ENCODE data around the gene CSF2RB.

The CSF2RB gene

DNA sequence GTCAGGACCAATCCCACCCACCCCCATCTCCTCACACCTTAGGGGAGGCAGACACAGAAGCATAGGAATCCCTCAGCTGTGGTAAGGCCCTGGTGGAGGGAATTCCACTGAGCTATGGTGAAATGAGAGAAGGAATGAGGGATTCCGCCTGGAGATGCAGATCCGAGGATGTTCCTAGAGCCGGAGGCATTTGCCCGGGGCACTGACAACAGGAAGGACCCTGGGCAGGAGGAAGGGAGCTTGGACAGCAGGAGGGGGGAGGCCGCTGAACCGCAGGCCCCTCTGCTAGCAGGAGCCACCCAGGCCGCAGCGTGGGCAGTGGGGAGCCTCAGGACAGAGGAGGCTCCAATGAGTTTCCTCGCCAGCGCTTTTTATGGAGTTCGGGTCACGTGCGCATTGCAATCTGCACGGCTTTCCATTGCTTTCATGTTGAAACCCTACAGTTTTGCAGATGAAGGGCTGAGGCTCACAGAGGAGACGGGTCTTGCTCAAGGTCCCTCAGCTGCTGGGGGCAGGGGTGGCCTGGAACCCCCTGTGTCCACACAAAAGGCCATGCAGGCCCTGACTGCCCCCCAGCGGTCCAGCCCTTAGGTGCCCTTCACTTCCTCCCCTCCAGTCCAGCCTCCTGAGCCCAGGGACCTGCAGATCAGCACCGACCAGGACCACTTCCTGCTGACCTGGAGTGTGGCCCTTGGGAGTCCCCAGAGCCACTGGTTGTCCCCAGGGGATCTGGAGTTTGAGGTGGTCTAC lies 15.5 kb downstream of the CSF2RB start:
- Histone ChIP-seq H3K4me1 (ENCODE audit: insufficient read depth, low read length) (no peaks in the 10 kb centered on the region), H4K20me1 (ENCODE audit: insufficient read depth, low read length) (0 out of 2 replicates have a peak, but pooled peaks cover 2% of the 10 kb centered on the region), H3K4me3 (ENCODE audit: low read depth in 1 of 2, low read length in 2 of 2) (no peak overlapping the region), H3K9ac (ENCODE audit: low read depth, low read length) (no peak overlapping the region), H3K27ac (ENCODE audit: low read length) (no peak overlapping the region), H2AFZ (ENCODE audit: low read depth, low read length) (no peak overlapping the region), H3K4me2 (ENCODE audit: insufficient read depth, low read length) (no peak overlapping the region), H3K27me3 (ENCODE audit: insufficient read depth, low read length, poor library complexity) (no peaks in the 10 kb centered on the region), H3K9me3 (ENCODE audit: insufficient read depth, low read length, severe bottlenecking) (no peaks in the 10 kb centered on the region), H3K79me2 (ENCODE audit: insufficient read depth, low read length) (no peaks in the 10 kb centered on the region), H3K36me3 (ENCODE audit: insufficient read depth, low read length) (no peaks in the 10 kb centered on the region)
- no peak for TF ChIP-seq EZH2 (IDR thresholded peaks at IDR 0.05; ENCODE audit: borderline replicate concordance, low read depth, low read length, severe bottlenecking)
- TF ChIP-seq CTCF (IDR thresholded peaks at IDR 0.05; ENCODE audit: borderline replicate concordance, extremely low read depth, low read length, poor library complexity, severe bottlenecking) = no peak
- DNase-seq = no peak
- ATAC-seq (ENCODE audit: insufficient read depth, low read depth) = no peak

- TF ChIP-seq CTCF (IDR thresholded peaks at IDR 0.05; ENCODE audit: borderline replicate concordance, extremely low read depth, low read length, poor library complexity, severe bottlenecking) (no peak), EZH2 (IDR thresholded peaks at IDR 0.05; ENCODE audit: borderline replicate concordance, low read depth, low read length, severe bottlenecking) (no peak)
- Histone ChIP-seq H3K4me2 (ENCODE audit: insufficient read depth, low read length) (no peak overlapping the region), H3K36me3 (ENCODE audit: insufficient read depth, low read length) (no peaks in the 10 kb centered on the region), H3K9ac (ENCODE audit: low read depth, low read length) (no peak overlapping the region), H3K4me1 (ENCODE audit: insufficient read depth, low read length) (no peaks in the 10 kb centered on the region), H3K27ac (ENCODE audit: low read length) (no peak overlapping the region), H2AFZ (ENCODE audit: low read depth, low read length) (no peak overlapping the region), H3K79me2 (ENCODE audit: insufficient read depth, low read length) (no peaks in the 10 kb centered on the region), H3K27me3 (ENCODE audit: insufficient read depth, low read length, poor library complexity) (no peaks in the 10 kb centered on the region), H3K4me3 (ENCODE audit: low read depth in 1 of 2, low read length in 2 of 2) (no peak overlapping the region), H3K9me3 (ENCODE audit: insufficient read depth, low read length, severe bottlenecking) (no peaks in the 10 kb centered on the region), H4K20me1 (ENCODE audit: insufficient read depth, low read length) (0 out of 2 replicates have a peak, but pooled peaks cover 2% of the 10 kb centered on the region)
- ATAC-seq (ENCODE audit: insufficient read depth, low read depth) (no peak), DNase-seq (no peak)
These were observed 16.2 kb downstream of the CSF2RB start for GRCh38 chr22:36929621-36930020.

DNA sequence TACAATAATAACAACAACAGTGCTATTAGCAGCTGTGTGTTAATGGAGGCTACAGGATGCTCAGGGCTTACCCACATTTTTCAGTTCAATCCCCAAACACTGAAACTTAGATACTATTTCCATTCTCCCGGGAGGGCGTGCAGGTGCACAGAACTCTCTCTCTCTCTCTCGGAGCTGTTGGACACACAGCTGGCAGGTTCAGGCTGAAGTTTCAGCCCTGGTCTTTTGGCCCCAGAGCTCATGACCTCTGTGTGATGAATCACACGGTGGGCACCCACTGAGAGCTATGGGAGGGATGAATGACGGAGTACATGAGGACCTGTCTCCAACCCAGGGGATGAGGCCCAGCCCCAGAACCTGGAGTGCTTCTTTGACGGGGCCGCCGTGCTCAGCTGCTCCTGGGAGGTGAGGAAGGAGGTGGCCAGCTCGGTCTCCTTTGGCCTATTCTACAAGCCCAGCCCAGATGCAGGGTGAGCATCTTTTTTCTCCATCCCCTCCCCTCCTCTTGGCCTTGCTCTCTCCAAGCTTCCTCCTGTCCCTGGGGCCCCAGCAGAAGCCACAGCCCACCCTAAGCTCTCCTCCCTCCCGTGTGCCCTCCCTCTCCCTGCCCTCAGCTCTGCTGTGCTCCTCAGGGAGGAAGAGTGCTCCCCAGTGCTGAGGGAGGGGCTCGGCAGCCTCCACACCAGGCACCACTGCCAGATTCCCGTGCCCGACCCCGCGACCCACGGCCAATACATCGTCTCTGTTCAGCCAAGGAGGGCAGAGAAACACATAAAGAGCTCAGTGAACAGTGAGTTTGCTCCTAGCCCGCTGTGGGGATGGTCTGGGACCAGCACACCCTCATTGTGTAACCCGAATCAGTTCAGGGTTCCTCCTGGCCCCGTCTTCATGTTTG lies 16.9 kb downstream of the CSF2RB start:
- no peak overlapping the region for H2AFZ ChIP-seq (ENCODE audit: low read depth, low read length)
- H3K4me1 ChIP-seq (ENCODE audit: insufficient read depth, low read length) = no peaks in the 10 kb centered on the region
- no peak for DNase-seq
- H3K4me2 ChIP-seq (ENCODE audit: insufficient read depth, low read length) = no peak overlapping the region
- no peak for ATAC-seq (ENCODE audit: insufficient read depth, low read depth)
- H3K9ac ChIP-seq (ENCODE audit: low read depth, low read length) = no peak overlapping the region
- no peaks in the 10 kb centered on the region for H3K36me3 ChIP-seq (ENCODE audit: insufficient read depth, low read length)
- H4K20me1 ChIP-seq (ENCODE audit: insufficient read depth, low read length) = 0 out of 2 replicates have a peak, but pooled peaks cover 2% of the 10 kb centered on the region
- TF ChIP-seq EZH2 (IDR thresholded peaks at IDR 0.05; ENCODE audit: borderline replicate concordance, low read depth, low read length, severe bottlenecking) = no peak
- TF ChIP-seq CTCF (IDR thresholded peaks at IDR 0.05; ENCODE audit: borderline replicate concordance, extremely low read depth, low read length, poor library complexity, severe bottlenecking) = no peak
- H3K9me3 ChIP-seq (ENCODE audit: insufficient read depth, low read length, severe bottlenecking) = no peaks in the 10 kb centered on the region
- H3K27me3 ChIP-seq (ENCODE audit: insufficient read depth, low read length, poor library complexity) = no peaks in the 10 kb centered on the region
- no peak overlapping the region for H3K4me3 ChIP-seq (ENCODE audit: low read depth in 1 of 2, low read length in 2 of 2)
- H3K79me2 ChIP-seq (ENCODE audit: insufficient read depth, low read length) = no peaks in the 10 kb centered on the region
- no peak overlapping the region for H3K27ac ChIP-seq (ENCODE audit: low read length)
